GM21528 (cell line): ENCODE data around the gene MRPL2.

Experiments used
- ATAC-seq: cut with Tn5 transposase; IDR thresholded peaks from one replicate; pipeline ENCODE4 v1.9.1; 2021; ENCODE audit warnings: mild to moderate bottlenecking, moderate library complexity; ENCODE audit not compliant: unreplicated experiment, low FRiP score

The MRPL2 gene

GRCh38 chr6:43021270-43022047, 37.8 kb downstream of the MRPL2 start, which contains the start of gene RRP36:
Gene RRP36, plus strand, starts transcription at chr6:43021623. Its CDS starts 32 bp downstream, at chr6:43021655.
- peak; percentile 63 for ATAC-seq

GRCh38 chr6:43020847-43021246, 38.4 kb downstream of the MRPL2 start:
- ATAC-seq: no peak

GRCh38 chr6:43020052-43020705, 39.1 kb downstream of the MRPL2 start:
- ATAC-seq: no peak

- no peak for ATAC-seq
These were observed 40.1 kb downstream of the MRPL2 start for GRCh38 chr6:43019152-43019551.

GRCh38 chr6:43016943-43017334, 42.3 kb downstream of the MRPL2 start:
- ATAC-seq: no peak

GRCh38 chr6:43016176-43016942, 42.9 kb downstream of the MRPL2 start:
- ATAC-seq: no peak

GRCh38 chr6:43014434-43014909, 44.8 kb downstream of the MRPL2 start:
- ATAC-seq: no peak

- ATAC-seq: peak; percentile 90
These were observed 45.3 kb downstream of the MRPL2 start, which contains the start of the genes KLHDC3 and MEA1 for GRCh38 chr6:43013843-43014433. Gene KLHDC3, plus strand, starts transcription at chr6:43014249. Its CDS starts 2,944 bp downstream, at chr6:43017193. Gene MEA1, minus strand, starts transcription at chr6:43013946. Its CDS starts 133 bp downstream, at chr6:43013813.

GRCh38 chr6:43013097-43013842, 46.0 kb downstream of the MRPL2 start:
- peak; percentile 6 for ATAC-seq

GRCh38 chr6:43012364-43012763, 46.9 kb downstream of the MRPL2 start:
- no peak for ATAC-seq

- ATAC-seq: no peak
These were observed 48.0 kb downstream of the MRPL2 start for GRCh38 chr6:43011207-43011606.

GRCh38 chr6:43009124-43009523, 50.1 kb downstream of the MRPL2 start:
- no peak for ATAC-seq

GRCh38 chr6:43007126-43007525, 52.1 kb downstream of the MRPL2 start:
- ATAC-seq: no peak

- no peak for ATAC-seq
These were observed 53.0 kb downstream of the MRPL2 start for GRCh38 chr6:43006251-43006650.

GRCh38 chr6:43005844-43006243, 53.4 kb downstream of the MRPL2 start:
- no peak for ATAC-seq
